B cell (primary cell): ENCODE data around the gene MYOM1.

ENCODE experiments used
- EZH2 ChIP-seq: IDR thresholded peaks from 2 replicates; pipeline ENCODE4 v1.6.1; 2012; ENCODE audit warnings: borderline replicate concordance, low read depth, mild to moderate bottlenecking, moderate library complexity, low read length; ENCODE audit not compliant: insufficient read depth, poor library complexity, severe bottlenecking
- TF ChIP-seq, protein P1 (sequence below): fragments of 200-600 bp; IDR thresholded peaks from one replicate; pipeline ENCODE4 v1.8.0; 2022; ENCODE audit warnings: antibody characterized with exemption, mild to moderate bottlenecking

DNA sequence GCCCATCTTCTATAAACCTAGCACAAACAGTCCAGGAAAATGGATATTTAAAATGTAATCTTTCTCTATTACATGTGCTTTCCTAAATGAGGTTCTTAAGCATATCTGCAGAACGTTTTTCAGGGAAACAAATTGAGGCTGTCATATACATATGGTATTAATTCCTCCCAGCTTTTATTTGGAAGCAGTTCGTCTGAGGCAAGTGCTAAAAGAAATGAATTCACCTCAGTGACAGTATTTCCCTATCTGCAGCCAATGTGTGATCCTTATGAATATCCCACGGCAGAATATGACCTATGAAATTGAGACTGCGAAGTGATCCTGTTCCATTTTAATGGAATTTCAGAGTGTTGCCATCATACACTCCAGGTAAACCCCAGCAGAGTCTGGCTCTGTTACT, 7.1 kb downstream of the MYOM1 start:
- TF ChIP-seq, protein P1, sequence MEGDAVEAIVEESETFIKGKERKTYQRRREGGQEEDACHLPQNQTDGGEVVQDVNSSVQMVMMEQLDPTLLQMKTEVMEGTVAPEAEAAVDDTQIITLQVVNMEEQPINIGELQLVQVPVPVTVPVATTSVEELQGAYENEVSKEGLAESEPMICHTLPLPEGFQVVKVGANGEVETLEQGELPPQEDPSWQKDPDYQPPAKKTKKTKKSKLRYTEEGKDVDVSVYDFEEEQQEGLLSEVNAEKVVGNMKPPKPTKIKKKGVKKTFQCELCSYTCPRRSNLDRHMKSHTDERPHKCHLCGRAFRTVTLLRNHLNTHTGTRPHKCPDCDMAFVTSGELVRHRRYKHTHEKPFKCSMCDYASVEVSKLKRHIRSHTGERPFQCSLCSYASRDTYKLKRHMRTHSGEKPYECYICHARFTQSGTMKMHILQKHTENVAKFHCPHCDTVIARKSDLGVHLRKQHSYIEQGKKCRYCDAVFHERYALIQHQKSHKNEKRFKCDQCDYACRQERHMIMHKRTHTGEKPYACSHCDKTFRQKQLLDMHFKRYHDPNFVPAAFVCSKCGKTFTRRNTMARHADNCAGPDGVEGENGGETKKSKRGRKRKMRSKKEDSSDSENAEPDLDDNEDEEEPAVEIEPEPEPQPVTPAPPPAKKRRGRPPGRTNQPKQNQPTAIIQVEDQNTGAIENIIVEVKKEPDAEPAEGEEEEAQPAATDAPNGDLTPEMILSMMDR: no peak
- TF ChIP-seq EZH2: no peak
